ENCODE measurements around the gene ZBED2.

The ZBED2 gene

DNA sequence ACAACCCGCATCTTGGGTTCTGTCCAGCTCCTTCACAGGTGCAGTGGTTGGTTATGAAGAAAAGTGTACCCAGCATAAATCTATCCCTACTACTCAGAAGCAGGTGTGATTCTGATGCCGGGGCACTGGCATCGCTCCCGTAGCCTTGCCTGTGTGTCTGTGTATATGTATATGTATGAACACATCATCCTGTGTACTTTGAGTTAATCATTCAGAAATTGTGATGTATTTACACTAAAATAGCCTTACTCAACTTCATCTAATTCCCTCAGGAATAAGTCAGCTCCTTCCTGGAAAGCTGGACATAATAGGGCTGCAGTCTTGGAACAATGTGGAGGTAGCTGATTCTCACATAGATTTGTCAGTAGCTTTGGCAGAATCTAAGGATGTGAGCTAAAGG, 6.7 kb upstream of the ZBED2 start:
- no peak for DNase-seq

DNA sequence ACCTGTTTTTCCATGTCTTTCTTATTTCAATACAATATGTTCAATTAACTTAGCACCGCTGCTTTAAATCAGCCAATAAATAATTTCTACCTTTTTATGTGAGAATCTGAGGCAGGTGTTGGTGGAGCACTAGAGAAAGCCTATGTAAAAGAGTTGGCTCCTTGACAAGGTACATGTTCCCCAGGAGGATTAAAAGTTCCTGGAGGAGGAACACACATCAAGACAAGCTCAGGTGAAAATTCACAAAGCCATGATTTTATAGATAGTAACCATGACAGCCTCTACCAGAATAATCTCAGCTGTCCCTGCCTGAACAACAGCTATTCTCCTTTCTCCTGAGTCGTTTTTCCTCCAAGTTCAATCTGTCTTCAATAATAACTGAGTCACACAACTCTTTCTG, 3.4 kb upstream of the ZBED2 start:
- DNase-seq, result no peak

DNA sequence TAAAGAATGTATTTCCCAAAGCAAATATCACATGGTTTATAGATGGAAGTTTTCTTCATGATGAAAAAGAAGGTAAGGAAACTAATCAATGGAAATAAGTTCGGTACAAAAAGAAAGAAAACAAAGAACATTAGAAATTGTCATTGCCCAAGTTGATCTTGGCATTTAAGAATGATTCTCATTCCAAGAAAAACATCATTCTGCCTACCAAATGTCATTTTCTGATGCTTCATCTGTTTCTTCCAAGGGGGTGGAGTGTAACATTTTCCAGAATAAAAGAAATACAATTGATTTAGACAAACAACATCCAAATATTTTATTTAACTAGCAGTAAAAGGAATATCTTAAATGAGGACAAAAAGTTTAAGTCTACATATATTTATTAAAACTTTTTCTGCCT, 3.0 kb upstream of the ZBED2 start:
- DNase-seq, result no peak

DNA sequence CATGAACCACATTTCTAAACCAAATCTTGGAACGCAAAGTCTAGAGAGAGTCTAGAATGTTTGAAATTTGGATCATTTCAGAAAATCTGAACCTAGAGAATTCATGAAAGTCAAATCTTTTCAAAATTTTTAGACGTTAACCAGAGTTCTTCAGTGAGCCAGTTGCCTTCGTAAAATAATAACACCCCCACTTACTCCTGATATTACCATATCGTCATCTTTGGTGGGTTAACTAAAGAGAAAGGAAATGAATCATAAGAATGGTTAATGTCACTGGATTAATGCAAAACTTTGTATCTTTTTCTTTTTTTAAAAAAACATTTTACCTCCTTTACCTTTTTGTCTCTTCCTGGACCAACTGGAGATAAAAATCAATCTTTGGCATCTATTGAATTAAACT, 1.2 kb upstream of the ZBED2 start:
- DNase-seq, result no peak

DNA sequence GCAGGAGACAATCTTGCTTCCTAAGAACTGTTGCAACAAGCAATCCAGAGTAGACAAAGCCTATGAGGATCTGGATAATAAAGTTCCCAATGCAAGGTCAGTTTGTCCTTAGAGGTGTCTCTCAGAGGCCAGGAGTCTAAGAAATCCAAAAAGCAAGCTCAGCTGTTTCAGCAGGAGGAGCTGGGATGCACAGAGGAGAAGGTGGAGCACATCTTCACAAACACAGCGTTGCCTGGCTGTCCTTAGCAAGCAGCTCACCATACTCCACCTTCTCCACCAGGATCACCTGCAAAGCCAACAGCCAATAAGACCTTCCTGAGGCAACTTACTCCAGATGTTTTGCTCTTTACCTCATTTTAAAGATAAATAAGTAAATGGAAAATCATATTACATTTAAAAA, 365 bp downstream of the ZBED2 start:
- no peak for DNase-seq

DNA sequence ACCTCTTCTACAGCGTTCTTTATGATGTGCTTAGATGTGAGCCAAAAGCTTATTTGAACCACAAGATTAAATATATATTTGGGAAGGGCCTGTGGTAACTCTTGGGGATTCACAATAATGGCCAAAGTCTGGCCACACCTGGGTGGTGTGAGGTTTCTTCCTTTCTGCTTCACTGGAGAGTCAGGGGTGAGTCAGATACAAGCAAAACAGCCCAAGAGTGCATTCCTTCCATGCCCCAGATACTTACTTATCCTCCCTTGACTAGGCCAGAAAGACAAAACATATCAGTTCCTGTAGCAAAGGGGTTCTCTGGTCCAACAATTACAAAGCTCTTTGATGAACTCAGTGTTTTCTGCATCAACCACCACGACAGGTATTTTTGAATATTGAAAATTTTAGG, 941 bp downstream of the ZBED2 start:
- no peak for DNase-seq

DNA sequence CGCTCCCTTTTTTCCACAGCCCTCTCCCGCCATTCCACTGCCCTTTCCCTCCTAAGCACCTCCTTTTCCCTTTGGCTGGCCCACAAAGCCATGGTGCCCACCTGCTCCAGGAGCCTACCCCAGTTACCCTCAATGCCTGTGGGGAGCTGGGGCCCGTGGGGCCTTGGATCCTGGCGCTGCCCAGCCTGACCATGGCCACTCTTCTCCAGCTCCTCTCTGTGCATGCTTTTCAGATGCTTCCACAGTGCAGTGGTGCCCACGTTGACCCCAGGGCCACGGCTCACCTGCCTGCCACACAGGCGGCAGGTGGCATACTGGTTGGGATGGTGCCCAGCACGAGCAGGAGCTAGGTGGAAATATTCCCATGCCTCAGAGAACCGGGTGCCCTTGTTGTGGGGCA, 1.5 kb downstream of the ZBED2 start:
- no peak for DNase-seq

DNA sequence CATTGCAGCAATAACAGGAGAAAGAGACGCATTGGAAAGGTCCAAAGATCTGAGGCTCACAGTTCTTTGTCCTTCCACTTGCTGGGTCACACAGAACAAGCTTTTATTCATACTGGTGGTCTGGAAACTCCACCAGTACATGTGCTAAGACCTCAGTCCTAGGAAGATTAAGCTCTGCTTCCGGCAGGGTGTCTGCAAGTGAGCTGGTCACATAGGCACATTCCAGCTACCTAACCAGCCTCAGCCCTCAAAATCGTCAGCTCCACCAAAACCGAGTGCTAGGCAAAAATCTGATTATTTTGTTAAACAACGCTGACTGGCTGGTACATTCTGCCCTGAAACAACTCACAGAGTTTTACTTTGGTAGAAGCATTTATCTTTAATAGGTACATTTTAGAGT, 2.2 kb downstream of the ZBED2 start:
- DNase-seq, result no peak

DNA sequence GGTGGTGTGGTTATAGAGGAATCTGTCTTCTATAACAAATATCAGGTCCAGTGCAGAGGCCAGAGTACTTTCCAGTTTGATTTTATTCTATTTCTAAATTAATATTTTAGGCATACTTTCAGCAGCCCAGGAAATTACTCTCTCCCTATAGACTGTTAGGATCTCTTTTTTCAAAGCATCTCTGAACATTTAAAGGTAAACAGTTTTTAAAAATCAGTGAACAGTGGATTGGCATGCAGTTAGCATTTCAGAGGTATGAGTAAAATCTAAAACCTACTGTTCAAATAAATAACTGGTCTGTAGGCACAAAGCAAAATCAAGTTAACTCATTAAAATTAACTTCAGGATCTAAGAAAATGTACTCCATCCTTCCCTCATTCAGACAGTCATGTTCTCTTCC, 3.0 kb downstream of the ZBED2 start:
- no peak for DNase-seq

DNA sequence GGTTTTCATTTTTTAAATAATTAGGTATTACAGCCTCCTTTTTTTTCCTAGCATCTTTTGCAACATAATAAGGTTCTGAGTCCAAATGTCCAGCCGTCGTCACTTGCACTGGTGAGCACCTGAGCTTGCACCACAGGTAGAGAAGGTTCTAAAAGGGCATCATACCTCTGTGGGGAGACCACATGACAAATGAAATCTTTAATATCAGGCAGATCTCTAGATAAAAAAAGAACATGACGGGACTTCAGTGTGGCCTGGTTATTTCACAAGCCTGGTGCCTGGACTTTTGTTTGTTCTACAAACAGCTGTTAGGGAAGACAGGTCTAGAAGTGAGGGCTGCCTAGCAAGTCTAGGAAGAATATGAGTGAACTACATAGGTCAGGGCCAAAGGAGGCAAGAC, 3.6 kb downstream of the ZBED2 start:
- no peak for DNase-seq

DNA sequence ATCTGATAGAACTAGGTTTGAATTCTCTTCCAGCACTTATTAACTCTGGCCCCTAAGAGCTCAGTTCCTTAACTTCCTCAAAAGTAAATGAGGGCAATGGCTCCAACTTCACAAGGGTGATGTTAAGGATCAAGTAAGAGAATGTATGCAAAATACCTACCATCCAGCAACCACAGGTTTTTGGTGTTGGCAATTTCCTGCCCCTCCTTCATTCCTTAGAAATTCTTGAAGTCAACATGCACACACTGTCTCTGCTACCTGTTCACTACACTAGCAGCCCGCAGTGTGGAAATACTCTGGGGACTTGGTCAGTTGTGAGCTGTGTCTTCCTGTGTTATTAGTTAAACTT, 5.0 kb downstream of the ZBED2 start:
- no peak for DNase-seq

DNA sequence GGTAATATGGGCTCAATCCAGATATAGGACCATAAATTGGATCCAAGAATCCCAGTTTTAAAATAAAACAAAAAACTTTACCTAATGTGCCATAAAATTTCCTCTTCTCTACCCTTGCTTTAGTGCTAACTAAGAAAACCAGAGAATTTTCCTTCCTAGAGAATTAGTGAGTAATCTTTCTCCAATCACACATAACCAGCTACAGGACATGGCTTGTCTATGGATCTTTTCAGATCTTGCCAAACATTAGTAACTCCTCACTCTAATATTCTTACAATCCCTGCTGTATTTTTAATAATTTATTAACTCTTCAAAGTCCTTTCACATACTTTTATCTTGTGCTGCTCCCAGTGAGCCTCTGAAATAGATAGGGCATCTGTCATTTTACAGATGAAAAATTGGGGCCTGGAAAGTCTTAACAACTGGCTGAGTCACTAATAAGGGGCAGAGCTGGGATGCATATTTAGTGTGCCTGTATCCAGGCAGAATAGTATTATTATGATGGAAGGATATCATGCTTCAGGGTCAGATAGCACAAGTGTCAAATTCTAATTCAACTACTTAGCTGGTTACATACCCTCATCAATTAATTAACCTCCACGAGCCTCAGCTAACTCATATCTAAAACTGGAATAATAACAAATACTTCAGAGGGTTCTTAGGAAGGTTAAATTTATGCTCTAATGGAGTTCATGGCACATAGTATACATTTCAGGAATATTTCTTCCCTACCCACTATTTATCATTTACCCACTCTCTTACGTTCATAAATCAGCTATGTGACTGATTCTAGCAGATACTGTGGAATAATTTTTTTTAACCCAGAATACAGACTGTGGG, 5.6 kb downstream of the ZBED2 start:
- DNase-seq, result no peak

DNA sequence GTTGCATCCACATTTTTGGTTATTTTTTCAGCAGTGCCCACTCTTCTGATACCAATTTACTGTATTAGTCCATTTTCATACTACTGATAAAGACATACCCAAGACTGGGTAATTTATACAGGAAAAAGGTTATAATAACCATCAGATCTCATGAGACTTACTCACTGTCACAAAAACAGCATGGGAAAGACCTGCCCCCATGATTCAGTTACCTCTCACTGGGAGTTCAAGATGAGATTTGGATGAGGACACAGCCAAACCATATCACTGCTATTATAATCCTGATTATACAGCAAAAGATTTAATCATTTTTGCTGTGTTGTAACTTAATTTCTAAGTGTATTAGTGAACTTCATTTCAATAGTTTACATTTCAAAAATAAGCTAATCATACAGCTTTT, 6.6 kb downstream of the ZBED2 start:
- no peak for DNase-seq

DNA sequence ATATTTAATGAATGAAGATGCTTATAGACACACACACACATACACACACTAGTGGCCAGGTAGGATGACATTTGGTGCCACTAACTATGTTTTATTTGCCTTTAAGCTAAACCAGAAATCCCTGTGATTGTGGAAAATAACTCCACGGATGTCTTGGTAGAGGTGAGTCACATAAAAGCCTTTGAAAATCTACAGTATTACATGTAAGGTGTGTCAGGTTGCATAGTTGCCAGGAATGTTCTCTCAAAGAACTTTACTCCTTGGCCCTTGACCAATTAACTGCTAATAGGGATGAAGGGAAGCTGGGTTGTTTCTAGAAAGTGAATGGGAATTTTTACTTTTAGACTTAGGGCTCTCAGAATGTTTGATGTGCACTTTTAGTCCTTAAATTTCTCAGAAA, 9.9 kb downstream of the ZBED2 start:
- no peak for DNase-seq

DNA sequence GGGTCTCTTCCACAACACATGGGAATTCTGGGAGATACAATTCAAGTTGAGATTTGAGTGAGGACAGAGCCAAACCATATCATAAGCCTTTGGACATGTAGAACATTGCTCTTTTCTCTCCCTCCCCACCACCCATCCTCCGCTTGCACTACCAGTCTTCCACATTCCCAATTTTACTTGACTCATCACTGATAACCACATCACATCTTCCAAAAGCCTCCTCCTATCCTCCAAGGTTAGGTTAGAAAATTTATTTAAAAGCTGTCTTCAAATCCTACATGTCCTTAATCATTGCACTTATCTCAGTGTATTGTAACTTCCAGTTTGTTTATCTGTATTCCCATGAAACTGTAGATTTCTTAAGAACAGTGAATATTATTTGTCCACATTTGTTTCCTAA, 10.4 kb downstream of the ZBED2 start:
- no peak for DNase-seq

DNA sequence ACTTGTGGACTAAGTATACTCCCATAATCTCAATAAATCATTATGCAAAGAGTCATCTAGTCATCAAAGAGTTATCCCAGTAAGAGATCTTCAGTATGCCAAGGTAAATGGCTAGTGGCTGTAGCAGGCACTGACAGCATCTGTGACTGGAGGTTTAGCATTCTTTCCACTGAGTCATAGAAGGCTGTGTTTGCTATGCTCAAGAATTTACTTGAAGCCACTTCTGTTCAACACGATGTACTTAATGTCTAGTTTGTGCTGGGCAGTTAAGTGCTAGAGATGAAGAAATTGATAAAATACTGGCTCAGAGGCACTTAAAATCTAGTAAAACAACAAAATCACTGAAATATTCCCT, 13.0 kb downstream of the ZBED2 start:
- no peak for DNase-seq

DNA sequence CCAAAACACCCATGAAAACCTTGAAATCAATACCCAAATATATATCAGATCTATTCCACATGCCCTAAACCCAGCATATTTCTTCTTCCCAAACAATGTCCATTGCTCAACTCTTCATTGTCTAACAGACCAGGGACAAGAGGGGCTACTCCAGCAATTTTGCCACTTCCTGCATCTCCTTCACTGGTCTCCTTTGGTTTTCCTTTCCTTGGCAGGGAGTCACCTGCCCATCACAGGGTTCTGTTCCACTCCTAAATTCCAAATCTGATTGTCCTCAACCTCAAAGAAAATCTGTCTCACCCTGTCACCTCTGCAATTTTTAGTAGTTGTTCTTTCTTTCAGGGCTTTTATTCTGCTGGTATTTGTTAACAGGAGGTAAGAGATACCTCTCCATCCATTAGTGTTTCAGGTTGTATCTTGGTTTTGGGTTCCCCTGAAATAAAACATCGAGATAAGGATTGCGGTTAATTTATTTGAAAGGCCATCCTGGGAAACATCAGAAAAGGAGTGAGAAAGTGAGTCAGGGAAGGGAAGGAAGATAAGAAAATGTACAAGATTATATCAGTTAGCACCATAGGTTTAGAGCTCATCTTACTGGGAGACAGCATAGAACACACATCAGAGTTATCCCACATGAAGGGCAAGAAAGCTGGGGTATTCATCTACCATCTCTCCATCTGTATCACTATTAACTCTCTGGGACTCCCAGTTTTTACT, 13.6 kb downstream of the ZBED2 start:
- DNase-seq, result no peak

DNA sequence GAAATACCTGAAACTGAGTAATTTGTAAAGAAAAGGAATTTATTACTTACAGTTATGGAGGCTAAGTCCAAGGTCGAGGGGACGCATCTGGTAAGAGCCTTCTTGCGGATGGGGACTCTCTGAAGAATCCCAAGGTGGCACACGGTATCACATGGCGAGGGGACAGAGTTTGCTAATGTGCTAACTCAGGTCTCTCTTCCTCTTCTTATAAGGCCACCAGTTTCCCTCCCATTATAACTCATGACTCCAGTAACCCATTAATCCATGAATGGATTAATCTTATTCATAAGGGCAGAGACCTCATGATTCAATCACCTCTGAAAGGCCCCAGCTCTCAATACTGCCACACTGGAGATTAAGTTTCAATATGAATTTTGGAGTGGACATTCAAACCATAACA, 15.7 kb downstream of the ZBED2 start:
- no peak for DNase-seq

DNA sequence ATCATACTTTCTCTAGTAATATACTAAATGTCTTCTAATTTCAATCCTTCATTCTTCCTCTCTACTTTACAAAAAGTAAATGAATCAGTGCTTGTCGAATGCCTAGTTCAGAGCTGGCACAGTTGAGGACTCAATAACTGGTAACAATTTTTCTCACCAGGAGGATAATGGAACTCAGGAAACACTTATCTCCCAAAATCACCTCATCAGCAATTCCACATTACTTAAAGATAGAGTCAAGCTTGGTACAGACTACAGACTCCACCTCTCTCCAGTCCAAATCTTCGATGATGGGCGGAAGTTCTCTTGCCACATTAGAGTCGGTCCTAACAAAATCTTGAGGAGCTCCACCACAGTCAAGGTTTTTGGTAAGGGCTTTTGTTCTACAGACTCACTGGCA, 16.3 kb downstream of the ZBED2 start:
- no peak for DNase-seq

DNA sequence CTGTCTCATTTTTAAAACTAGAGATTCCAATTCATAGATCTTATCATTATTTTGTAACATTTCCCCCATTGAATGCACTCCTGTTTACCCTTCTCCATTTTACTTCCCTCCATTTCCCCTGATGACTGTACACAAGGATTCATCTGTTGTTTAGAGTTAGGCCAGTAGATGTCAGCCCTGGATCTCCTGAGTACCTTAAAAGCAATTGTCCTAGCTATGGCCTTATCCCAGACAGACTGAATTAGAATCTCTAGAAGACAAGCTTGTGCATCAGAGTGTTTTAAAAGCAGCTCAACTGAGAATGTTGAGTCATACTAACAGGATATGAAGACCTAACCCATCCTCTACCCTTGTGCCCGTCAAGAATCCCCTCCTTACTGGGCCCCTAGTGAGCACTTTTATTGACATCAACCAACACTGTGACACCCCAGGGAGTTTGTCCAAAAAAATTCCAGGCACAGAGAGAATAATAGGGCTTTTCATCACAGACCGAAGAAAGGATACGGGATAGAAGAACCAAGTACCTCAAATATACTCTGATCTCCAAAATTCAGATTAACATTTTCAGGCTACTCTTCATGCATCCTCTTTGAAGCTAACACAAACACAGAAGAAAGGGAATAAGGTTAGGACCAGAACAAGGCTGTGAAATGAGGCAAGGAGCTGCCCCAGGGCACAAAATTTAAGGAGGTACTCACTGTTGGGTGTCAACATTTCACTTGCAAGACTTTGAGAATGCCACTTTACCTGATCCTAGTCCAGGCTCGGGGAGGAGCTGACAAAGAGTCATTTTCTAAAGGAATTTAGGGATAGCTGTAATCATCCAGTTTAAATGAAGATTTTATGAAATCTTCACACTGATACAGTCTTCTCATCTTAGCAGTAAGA, 17.1 kb downstream of the ZBED2 start:
- no peak for DNase-seq

DNA sequence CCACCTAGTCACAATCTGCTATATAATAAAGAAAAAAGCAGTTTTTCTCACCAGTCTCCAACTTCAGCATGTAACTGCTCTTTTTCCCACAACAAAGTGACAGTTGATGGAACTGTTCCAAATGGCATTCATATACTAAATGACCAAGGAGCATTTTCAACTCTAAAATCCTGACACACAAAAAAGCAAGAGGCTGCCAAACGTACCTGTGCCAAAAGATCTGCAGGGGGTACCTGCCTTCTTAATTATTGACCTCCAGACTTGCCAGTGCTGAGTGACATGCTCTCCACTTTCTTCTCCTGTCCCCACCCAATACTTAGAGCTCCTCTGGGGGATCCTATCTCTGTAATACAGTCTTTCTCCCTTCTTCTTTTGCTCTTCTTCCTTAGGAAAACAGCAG, 18.0 kb downstream of the ZBED2 start:
- DNase-seq, result no peak

DNA sequence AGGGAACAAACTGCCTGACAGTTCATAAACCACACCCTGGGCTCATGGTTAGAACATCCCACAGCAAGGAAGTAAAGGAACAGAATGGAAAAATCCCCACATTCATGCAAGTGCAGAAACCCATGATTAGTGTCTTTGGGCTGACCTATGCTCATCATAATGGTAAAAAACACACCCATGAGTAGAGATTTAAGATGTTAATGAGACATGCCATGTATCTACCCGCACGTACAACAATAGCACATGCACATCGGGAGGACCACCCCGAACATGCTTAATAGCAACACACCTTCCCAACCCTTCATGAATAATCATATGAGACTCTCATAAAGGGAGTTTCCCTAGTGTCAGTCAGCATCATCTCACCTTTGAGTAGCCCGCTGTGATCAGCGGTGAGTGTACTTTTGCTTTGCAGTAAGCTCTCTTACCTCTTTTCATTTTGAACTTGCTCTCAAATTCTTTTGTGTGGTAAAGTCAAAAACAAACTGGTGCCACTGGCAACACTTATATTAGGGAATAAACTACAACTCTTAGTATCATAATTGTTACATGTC, 23.2 kb downstream of the ZBED2 start:
- DNase-seq, result peak; percentile 65

DNA sequence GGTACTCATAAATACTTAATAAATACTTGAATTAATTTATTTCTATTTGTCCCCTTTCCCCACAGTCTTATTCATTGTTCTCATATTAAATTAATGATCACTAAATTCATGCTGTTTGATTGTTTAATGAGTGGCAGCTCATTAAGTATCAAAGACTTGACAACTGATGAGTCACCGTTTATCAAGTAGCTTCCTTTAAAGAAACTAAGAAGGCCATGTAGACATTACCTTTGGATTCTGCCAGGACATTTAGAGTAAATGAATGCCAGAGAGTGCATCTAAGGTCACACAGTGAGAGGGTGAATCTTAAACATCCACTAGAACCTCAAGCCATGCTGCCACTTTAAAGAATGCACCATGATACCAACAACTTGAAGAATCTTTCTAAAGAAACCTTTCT, 23.9 kb downstream of the ZBED2 start:
- DNase-seq, result no peak

All from activated effector memory CD4-positive, alpha-beta T cell treated with anti-CD3 and anti-CD28 coated beads, Interleukin-2, amount 50 U/mL, for 16 hours (primary cell).